NOMO-1 (cell line): Measurements from ENCODE around the gene GNB1L.
"Not testable (repeated sequence)": the region's sequence is repeated elsewhere in the genome, so short reads cannot be mapped to it uniquely, and the experiment has no call there.

Experiments
- DNase-seq, 2 experiments: peaks; one replicate each; lab custom pipeline; 2025; ENCODE audit not compliant: unreplicated experiment in 2 of 2; lab: John Stamatoyannopoulos, UW

GNB1L gene

DNA sequence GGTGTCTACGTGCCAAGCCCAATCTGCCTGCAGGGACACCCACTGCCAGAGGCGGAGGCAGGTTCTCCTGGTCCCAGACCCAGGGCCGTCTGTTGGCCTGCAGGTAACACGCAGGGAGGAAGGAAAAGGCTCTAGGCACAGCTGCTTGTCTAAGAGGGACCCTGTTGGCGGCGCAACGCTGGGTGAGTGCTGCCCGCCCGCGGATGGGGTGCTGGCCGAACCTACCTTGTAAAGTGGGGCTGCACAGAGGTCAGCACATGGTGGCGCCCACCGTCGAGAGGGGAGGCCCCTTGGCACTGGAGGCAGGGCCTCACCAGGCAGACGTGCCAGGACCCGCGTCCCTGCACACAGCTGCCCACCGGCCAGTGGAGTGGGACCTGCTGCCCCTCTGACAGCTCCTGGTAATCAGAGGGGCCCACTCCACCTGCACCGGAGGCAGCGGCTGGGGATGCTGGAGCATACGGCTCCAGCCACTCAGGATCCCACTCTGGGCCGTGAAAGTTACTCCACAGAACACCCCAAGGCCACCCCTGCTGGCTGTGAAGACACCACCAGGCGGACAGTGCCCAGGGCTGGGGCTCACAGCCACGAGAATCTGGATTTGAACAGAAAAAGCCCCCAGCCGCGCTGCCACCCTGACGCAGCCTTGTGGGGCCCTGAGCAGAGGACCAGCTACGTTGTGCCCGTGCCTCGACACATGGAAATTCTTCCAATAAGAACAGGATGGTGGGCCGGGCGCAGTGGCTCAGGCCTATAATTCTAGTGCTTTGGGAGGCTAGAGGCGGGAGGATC is 70.1 kb downstream of the GNB1L start:
- no peak for DNase-seq

DNA sequence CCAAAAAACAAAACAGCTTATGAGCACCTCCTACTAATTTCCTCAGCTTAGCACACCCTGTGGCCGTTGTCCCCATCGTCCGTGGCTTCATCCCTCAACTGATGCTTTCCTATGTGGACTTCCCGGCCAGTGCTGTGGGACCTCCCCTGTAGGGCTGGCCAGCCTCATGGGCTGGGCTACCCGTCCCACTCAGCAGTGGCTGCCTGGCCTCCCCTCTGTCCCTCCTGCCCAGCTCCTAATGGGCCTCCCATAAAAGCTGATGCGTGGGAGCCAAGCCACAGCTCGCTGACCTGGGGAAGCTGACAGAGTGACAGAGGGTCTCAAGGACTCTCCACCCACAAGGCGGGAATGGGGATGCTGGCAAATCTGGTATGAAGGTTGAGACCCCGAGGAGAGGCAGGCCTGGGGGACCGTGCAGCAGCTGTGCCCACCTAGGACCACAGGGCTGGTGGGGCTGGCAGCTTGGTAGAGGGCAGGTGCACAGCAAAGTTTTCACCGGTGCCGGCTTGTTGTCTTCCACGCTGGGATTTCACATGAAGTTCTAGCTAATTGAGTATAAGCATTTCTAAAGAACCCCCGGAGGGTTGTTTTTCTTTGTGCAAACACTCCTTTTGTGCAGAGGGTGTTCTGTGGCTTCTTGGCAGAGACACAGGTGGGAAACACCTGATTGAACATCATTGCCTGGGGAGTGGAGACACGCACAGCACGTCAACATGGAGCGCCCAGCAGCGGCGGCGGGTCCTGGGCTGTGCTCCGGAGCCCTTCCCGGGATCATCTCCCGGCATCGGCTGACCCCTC is 70.9 kb downstream of the GNB1L start:
- no peak for DNase-seq

DNA sequence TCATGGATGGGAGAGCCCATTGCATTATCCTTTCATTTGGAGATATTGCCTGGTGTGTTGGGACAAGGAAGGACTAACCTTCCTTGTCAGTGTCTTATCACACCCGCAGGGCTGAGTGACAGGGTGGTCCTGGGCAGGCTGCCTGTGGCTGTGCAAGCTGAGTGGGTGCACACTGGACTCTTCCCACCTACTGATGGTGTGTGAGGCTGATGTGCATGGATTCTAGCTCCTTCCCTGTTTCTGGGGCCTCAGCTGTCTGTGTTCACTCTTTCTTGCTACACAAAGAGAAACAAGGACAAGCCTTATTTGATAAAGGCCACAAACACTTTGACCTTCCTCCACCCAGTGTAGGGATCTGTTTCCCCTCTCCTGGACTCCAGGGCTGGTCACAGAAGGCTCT is 72.1 kb downstream of the GNB1L start:
- no peak for DNase-seq

DNA sequence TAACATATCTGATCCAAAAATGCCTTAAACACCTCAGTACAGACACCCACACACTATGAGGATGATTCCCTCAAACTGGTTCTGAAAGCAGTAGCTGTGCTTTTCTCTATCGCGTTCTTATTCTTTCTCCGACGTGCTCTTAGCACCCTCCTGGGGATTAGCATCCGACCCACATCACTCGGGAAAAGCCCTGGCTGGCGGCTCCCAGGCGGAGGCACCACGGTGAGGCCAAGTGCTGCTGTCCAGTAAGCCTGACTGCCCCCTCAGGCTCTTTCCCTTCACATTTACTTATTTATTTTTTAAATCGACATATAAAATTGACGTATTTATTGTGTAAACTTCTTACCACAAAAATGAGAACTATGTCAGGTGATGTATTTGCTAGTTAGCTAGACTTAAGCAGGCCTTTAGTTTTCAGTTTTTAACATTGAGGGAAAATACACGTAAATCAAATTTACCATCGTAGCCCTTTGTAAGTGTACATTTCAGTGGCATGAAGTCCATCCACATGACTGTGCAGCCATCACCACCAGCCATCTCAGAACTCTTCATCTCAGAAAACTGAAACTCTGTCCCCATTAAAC is 74.9 kb downstream of the GNB1L start:
- no peak for DNase-seq

DNA sequence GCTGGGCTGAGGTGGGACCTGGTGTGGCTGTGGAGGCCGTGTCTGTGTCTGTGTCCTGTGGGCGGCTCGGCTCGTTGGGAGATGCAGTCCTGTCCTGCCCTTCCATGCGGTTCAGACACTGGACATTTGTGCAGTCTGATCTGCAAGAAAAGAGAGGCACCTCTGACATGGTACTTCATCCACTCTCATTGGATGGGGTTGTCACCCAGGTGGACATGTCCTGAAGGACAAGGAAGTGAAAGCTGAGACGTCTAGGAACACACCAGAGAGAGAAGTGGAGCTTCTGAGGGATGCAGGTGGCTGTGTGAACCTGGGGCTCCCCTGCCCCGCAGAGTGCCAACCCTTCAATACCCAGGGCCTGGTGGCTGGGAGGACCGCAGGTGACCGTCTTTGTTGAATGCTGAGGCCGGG is 75.7 kb downstream of the GNB1L start:
- DNase-seq = no peak

DNA sequence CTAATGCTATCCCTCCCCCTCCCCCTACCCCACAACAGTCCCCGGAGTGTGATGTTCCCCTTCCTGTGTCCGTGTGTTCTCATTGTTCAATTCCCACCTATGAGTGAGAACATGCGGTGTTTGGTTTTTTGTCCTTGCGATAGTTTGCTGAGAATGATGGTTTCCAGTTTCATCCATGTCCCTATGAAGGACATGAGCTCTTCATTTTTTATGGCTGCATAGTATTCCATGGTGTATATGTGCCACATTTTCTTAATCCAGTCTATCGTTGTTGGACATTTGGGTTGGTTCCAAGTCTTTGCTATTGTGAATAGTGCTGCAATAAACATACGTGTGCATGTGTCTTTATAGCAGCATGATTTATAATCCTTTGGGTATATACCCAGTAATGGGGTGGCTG is 77.5 kb downstream of the GNB1L start:
- not testable (repeated sequence) for DNase-seq

DNA sequence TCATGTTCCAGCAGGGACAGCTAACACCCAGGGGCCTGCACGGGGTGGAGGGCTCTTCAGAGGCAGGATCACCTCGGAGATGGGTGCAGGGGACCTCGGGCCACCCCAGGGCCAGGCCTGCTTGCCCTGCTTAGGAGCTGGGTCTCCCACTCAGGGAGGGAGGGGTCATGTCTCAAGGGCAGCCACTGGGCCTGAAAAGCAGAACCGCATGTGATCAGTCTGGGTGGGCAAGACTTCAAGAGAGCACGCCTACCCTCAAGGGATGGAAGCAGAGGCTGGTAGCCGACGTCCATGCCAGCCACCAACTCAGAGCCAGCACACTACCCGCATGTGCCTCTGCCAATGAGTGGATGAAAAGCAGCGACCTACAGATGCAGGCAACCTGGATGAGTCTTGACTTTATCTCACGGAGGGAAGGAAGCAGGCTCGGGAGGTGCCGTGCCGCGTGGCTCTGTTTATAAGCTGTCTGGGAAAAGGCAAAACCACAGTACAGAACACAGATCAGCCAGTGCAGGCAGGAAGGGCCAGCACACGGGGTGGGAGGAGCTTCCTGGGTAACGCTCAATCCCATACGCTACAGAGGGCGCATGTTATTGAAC is 78.1 kb downstream of the GNB1L start:
- no peak for DNase-seq

DNA sequence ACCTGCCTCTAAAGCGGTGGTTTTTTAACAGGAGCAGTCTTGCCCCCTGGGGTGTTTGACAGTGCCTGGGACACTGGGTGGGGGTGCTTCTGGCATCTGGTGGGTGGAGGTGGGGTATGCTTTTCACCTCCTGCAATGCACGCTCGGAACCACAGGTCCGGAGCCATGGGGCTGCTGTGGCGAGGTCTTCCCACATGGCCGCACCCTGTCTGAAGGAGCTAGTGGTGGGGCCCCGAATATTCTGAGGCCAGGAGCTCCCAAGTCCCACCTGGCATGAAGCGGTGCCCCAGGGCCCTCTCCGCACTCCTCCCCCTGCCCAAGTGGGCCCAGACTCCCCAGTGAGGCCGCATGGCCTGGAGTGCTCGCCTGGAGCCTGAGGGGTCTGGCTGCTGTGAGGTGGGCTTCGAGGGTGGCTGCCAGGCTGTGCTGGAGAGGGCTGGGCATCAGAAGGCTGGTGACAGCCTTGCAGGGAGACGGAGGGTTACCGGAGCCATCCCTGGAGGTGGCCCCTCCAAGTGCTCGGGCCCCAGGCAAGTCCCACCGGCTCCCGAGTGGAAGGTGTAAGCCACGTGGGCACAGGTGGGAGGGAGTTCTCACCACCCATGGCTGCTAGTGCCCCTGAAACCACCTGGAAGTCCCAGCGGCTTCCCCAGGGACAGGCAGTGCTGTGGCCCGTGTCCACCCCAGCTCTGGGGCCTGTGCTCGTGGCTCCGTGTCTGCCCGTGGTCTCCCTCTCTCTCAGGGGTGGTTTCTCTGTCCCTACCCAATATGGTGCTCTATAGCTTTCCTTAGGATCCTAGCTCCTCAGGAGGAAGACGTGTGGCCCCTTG is 79.0 kb downstream of the GNB1L start:
- no peak for DNase-seq

DNA sequence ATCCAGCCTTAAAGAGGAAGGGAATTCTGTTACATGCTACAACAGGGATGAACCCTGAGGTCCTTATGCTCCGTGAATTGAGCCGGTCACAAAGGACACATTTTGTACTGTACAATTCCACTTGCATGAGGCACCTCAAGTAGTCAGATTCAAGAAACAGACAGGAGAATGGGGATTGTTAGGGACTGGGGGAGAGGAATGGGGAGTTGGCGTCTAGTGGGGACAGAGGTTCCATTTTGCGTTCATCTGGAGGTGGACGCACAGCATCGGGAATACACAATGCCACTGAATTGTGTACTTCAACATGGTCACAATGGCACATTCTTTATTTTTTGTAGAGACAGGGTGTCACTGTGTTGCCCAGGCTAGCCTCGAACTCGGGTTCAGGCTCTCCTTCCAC is 80.0 kb downstream of the GNB1L start:
- DNase-seq = no peak

DNA sequence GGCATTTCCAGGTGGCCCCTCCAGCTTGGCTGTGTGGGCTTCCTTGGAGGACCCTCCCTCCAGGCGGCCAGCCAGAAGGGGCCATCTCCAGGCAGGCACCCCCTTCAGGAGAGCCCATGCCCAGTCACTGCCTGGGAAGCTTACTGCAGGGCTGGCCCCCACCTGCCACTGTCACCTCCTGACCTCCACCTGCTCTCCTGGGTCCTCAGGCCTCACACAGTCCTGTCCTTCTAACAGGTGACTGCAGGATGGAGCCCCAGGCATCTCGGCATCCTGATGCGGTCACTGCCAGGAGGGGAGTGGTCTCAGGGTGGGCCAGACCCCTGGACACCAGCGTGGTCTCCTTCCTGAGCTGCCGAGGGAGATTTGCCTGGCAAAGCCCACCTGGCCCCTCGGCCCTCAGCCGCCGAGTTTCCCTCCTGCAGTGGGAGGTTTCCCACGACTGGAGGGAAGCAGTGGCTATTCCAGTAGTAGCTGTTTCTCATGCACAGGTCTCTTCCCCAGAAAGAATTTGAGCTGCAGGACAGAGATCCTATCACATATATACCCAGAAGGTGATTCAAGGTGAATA is 81.1 kb downstream of the GNB1L start:
- DNase-seq = no peak

DNA sequence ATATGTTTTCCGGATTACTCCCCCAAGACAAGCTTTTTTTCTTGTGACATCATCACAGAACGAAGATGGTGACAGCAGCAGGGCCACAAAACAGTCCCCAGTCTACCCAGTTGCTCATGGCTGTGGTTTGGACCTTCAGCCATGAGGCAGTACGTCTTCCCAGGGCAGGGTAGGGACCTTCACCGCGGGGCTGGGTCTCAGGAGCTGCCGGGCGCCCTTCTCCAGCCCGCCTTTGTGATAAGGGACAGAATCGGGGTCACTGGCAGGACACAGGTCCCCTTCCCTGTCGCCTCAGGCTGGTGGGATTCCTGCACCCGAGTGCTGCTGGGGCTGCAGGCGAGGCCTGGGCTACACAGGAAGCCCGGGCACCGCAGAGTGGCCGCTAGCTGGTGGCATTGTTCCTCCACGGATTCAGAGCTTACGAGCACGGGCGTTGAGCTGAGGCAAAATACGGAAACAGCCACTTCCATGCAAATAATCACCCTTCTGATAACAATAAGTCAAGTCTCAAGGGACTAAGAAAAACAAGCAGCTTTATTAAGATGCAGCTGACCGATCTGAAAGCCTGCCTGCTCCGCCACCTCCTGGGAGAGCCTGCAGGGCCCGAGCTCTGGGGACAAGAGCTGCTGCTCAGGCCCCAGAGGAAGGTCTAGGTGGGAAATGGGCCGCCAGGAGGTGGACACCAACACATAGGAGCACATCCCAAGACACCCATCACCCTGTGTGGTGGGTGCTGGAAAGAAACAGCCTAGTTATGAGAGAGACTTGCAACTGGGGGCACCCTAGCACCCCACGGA is 81.8 kb downstream of the GNB1L start:
- no peak for DNase-seq

DNA sequence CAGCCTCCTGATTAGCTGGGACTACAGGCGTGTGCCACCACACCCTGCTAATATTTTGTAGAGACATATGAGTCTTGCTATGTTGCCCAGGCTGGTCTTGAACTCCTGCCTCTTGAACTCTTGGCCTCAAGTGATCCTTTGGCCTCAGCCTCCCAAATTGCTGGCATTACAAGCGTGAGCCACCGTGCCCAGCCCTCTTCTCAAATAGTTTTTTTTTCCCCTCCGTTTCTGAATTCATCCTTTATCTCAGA is 82.3 kb downstream of the GNB1L start:
- DNase-seq = no peak

DNA sequence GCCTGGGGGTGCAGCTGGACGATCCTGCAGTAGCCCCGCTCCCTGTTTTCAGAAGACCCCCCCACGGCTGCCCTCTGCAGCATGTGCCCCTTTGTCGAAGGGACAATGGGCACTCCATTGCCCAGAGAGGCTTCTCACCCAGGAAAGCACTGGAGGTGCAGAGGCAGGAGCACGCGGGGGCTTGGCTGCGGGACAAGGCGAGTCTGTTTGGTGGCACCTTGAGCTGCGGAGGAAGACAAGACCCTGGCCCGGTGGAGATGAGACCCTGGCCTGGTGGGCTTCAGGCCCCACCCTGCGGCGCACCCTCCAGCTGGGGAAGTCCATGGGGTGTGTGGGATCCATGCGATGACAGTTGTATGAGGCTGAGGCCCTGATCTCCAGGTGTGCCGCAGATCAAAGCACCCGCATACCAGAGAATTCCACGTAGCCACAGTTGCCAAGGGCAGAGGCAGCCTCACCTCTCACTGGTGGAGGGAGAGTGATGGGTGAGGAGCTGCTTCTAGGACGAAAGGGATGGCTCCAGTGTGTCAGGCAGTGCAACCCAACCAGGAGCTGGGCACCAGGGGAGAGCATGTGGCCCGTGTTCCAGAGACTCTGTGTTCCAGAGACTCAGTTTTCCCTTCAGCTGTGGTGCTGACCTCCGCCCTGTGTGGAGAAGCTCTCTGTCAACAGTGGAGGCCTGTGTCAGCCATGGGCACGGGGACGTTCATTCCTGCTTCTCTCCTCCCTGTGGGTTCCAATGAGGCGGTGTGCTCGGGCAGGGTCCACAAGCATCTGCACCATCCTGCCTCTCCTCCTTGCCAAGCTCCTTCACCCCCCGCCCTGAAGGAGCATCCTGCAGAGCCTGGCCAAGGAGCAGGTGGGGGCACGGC is 84.1 kb downstream of the GNB1L start:
- DNase-seq = no peak

DNA sequence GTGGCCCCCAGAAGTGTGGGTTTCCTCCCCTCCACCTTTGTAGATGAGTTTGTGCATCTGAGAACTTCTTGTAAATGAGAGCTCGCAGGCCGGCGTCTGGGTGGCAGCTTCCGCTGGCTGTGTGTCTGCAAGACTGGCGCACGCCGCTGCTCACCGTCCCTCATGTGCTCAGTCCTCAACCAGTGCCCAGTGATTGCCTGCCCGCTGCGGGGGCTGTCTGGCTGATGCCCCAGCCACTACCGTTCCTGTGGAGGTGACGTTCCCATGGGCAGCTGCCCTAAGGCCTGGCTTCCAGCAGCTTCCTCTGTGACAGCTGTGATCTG is 85.3 kb downstream of the GNB1L start:
- DNase-seq = no peak

DNA sequence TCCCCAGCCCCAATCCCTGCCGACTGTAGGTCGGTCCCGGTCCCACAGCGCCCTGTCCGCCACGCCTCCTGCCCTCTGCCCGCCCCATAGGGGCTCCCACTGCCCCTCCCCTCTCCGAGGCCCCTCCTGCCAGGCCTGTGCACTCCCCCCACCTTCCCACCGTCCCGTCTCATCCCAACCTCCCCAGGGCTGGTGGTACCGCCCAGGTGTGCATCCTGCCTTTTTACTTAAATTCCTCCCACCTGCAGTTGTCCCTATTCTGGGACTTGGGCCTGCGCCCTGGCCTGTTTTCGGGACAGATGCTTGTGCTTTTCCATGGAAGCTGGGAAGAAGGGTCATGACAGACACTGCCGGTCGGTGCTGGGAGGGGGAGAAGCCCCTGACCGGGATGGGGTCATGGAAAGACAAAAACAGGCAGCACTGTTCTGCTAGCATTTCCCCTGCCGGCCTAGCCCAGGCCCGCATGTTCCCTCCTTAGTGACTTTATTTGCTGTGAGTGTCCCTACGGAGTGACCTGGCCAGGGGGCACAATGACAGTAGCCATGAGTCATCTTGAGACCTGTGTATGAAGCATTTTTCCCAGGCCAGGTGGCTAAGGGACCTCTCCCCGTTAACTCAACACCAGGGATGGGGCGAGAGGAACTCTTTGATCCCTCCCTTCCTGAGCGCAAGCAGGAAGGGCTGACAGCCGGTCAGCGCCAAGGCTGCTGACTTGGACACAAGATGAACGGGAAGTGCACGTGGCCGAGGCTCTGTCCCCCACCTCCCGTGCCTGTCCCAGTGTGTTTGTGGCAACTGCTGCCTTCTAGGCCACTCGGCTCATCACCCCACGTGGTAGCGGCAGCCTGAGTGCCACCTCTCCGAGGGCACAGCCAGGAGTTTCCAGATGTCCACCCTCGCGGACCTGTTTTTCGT is 87.0 kb downstream of the GNB1L start:
- no peak for DNase-seq

DNA sequence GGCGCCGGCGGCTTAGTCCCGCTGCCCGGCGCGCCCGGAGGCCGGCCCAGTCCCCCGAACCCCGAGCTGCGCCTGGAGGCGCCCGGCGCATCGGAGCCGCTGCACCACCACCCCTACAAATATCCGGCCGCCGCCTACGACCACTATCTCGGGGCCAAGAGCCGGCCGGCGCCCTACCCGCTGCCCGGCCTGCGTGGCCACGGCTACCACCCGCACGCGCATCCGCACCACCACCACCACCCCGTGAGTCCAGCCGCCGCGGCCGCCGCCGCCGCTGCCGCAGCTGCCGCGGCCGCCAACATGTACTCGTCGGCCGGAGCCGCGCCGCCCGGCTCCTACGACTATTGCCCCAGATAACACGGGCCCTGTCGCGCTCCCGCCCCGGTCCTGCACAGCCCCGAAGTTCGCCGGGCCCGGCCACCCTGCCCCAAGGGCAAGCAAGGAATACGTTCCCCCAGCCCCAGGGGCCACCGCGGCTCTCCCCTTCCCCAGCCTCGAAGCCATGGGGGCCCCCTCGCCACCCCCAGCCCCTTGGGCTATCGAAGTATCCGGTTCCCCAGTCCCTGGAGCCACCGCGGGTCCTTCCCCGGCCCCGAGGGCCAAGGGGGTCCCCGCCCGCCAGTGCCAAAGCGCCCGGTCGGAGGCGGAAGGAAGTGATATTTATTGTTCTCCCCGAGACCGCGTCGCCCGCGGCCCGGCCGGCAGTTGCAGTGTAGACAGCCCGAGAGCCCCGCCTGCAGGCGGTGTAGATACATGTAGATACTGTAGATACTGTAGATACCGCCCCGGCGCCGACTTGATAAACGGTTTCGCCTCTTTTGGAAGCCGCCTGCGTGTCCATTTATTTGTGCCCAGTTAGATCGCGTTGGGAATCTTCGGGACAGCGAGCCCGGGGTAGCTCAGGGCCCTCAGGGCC is 87.9 kb downstream of the GNB1L start:
- peak; percentile 90 to 93 for DNase-seq

DNA sequence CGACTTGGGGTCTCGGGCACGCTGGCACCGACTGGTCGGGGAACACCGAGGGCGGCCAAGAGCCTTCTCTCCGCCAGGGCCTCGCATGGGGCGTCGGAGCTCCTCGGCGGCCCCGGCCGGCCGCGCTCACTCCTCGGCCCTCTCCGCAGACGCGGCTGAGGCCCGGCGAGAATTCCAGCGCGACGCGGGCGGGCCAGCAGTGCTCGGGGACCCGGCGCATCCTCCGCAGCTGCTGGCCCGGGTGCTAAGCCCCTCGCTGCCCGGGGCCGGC is 88.5 kb downstream of the GNB1L start:
- DNase-seq = no peak
